NCI-H2029 (cell line): Measurements from ENCODE around the gene RNF175.

Experiments
- DNase-seq: peaks from one replicate; lab custom pipeline; 2025; lab: John Stamatoyannopoulos, UW

RNF175 gene

DNA sequence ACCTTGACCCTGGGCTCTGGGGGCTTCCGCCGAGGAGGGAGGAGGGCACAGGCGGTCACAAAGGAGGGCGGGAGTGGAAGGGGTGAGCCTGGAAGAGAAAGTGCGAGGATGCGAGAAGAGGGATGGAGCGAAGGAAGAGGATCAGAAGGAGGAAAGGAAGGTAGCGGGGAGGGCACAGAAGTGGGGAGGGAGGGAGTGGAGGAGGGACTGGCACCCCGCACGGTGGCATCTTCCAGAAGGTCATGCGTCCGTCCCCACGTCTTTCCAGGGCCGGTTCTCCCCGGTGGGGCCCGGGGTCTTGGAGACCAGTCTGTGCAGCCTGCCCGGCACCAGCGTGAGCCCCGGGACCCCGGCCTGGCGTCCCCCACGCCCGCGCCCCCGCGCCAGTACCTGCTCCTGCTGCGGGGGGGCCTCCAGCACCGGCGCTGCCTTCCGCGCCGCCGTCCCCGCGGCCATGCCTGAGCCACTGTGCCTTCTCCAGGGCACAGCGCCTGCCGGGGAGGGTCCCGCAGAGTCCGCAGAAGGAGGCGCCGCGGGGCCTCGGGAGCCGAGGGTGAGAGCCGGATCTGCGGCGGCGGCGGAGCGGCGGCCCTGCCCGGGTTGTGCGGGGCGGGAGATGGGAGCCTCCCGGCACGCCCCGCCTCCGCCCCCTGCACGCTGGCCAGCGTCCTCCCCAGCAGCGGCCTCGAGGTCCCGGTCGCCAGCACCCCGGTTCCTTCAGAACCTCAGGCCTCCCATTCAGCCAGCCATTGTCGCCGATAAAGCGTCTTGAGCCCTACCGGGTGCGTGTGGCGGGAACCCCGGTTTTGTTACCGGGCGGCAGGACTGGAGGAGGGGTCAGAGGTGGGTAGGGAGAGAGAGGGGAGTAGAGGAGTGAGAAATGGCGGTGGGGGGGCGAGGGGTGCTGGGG is at the start of gene RNF175:
TSS of gene RNF175 (minus strand) at position 618 of the 910 bp plus-strand sequence. CDS start at position 456, 162 bp downstream.
- no peak for DNase-seq

DNA sequence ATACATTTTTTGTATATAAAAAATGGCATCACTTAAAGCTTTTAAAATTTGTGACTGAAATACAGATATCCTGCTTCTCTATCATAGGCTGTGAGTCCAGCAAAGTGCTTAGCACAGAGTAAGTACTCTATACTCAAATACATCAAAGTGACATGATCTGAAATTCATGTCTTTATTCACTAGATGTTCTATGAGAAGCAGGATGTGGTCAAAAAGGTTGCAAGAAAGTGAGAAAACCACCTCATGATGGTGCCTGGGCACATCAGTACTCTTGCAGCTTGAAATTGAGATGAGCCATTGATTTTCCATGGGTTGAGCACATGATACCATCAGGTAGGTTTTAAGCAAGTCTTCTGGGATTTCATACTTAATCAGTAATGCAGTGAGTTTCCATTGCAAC is 49.5 kb upstream of the RNF175 start:
- DNase-seq, result no peak

DNA sequence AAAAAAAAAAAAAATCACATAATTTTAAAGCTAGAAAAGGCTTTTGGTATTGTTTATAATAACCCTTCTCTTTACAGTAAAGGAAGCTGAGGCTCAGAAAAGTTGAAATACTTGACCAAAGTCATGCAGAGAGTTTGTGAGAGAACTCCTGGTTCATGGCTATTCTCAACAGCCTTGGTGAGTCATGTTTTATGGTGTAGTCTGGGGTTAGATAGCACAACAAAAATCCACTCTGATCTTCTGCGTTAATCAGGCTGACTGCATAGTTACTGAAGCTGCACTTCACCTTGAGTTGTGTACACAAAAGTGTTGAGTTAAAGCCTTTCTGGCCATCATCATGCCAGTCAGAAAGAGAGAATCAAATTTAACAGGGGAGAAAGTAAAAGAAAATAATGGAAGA is 48.4 kb upstream of the RNF175 start:
- no peak for DNase-seq

DNA sequence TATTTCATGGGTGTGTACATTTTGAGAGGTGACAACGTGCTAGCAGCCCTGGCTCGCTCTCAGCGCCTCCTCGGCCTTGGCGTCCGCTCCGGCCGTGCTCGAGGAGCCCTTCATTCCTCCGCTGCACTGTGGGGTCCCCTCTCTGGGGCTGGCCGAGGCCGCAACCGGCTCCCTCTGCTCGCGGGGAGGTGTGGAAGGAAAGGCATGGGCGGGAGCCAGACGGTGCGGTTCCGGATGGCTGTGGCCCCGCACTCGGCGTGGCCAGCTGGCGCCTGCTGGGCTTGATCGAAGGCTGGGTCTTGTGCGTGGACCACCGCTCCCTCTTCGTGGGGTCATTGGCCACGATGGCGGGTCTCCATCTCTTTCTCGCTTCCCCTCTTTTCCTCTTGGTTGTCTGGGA is 46.2 kb upstream of the RNF175 start:
- DNase-seq, result no peak

DNA sequence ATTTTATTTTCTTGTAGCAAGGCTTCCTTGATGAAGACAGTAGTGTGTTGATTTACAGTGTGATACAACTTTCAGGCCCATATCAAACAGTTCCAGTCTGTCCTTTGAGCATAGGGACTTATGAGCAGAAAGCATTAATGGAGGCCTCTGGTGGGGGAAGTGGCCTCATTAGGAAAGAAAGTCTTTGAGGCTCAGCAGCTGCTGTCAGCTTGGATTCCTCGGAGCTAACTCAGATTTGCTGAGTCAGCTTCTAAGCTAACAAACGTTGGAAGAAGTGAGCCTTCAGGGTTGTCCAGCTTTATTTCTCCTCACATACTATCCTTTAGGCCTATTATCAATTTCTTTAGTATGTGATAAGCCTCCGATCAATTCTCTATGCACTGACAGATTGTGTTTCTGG is 44.9 kb upstream of the RNF175 start:
- DNase-seq, result no peak

DNA sequence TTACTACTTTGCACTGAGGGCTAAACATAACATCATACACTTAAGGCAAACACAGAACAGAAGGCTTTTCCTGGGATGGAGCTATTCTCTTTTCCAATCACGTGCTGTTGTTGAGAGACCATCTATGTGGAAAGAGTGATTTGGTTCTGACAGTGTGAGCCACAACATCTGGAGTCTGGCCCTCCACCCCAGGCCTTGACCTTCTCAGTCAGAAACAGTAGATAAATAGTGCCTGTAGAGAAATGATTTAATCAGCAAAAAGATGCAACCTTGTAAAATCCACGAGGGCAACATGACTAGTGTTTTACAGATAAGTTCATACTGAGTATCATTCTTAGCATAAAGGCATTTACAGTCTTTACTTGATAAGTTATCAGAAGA is 39.9 kb upstream of the RNF175 start:
- DNase-seq, result no peak

DNA sequence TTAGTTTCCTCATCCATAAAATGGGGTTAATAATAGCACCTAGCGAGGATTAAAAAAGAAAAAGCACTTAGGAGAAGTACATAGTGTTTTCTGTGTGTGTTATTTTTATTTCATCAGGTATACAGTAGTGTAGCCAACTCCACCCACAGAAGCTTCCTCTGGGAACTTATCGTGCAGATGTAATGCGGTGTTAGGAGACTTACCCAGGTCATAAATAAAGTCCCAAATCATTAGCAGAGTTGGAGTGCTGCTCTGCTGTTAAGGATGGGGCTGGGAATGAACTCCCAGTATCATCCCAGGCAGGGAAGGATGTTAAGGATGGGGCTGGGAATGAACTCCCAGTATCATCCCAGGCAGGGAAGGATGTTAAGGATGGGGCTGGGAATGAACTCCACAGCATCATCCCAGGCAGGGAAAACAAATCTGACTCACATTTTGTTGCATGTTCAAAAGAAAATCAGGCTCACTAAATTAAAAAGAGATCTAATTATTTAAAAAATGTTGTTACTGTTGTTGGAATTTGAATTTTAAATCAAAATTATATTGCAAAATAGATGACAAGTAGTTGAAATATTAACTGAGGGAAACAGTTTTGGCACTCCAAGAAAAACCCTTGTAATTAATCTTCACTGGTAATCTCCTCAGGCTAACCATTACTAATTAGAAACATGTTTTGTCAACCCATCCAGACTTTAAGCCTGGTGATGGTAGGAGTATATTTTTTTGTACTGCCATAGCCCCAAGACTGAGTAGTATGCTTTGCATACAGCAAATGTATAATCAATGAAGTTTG is 39.3 kb upstream of the RNF175 start:
- no peak for DNase-seq

DNA sequence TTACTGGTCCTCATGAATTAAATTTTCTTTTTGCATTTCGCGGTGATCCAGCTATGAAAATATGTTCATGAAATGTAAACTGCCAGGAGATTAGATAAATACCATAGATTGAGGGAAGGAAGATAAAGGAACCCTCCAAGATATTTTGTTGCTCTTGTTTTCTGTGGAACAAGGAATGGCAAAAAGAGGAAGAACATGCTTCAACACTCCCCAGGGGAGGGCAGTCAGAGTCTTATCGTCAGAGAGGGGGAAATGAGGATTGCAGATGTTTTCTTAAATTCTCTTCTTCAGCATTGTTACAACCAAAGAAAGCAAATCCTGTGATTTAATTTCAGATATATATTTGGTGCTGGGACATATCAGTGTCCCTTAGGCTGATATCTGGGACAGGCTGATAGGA is 38.6 kb upstream of the RNF175 start:
- DNase-seq, result no peak

DNA sequence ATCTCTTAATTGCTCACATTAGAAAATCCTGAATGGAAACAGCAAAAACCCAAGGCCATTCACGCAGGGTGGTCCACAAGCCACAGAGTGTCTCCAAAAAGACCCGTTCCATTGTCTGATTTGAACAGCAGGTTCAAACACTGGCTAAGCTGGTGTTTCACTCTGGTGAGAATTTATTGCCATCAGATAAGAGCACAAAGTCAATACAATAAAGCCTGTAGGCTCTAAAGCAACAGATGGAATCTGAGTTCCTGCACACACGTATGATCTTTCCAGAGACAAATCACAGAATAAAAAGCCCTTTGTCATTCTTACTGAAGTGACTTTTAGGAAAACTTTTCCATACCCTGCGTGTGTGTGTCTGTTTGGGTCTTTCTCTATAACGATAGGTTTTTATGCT is 34.2 kb upstream of the RNF175 start:
- DNase-seq, result no peak

DNA sequence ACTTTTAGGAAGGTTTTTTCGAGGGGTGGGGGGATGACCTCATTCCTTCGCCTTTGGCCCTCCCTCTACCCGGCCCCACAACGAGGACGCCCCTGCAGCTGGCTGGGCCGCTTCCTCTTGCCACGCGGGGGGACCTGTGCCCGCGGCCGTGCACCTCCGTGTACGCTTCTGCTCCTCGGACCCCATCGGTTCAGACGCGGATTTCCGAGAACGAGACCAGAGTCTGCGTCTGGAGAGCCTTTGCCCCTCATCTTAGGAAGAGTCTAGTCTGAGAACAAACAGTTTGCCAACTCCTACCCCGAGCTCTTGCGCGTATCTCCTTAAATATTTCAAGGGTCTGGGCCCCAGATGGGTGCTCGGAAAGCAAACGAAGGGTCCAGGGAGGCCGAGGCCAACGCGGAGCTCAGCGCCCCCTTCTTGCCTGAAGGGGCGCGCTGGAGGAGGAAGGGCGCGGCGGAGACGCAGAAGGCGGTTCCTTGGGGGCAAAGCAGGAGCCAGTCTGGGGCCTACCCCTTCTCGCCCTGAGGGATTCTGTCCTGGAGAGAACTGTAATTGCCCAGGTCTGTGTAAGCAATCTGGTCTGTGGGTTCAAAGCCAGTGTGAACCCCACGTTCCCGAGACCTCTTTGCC is 32.9 kb upstream of the RNF175 start:
- DNase-seq, result no peak

DNA sequence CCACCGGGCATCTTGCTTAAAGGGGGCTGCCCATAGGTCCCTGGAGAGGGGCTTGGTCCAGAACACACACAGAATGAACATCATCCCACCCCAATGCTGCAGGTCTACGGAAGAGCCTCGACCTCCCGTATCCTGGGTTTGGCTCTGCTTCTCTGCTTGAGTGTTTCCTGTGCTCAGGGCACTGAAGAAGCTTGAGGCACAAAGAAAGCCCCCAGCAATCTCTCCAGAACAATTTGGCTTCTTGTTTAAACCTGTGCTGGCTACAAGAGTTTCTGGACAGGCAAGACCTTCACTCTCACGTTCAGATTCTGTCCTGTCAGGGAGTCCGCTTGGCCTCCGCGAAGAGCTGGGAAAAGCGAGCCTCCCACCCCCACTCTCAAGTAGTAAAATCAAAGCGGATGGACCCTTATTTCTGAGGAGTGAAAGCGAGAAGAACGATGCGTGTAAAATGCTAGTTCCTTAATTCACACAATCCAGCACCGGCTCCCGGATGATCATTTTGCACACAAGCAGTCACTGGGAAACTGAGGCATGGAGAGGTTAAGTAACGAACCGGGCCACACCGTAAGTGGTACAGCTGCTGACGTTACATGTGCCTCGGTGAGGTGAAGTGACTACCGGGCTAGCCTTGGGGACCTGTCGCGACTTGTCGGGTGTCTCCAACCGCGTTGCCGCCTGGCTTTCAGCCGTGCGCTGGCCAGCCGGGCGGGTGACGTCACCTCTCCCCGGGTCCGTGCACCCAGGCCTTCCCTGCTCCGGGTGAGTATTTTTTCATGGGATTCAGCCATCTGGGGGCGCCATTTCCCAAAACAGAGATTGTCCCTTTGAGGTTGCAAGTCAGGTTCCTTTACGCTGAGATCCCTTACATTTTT is 32.2 kb upstream of the RNF175 start:
- no peak for DNase-seq

DNA sequence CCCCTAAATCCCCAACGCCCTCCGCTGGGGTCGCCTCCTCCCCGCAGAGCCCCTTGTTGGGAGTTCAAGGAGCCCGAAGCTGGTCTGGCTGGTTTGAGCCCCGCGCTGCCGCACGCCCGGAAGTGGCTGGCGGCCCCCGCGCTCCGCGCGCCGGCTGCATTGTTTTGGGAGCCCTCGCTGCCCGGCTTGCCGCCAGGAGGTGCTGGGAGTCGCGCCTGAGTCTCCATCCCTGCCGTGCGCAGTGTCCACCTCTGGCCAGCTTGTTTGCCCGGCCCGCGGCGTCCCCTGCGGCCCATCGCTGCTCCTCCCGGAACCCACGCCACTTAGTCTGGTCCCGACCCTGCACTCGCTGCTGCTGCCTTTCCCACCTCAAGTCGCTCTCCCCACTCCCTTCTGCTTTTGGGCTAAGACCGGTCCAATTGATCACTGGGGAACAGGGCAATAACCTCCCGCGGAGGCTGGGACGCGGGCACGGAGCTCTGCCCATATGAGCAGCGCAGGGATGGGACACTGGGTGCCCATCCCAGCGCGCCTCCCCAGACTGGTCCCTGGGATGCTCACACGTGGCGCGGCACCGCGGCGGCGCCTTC is 31.2 kb upstream of the RNF175 start:
- DNase-seq, result no peak

DNA sequence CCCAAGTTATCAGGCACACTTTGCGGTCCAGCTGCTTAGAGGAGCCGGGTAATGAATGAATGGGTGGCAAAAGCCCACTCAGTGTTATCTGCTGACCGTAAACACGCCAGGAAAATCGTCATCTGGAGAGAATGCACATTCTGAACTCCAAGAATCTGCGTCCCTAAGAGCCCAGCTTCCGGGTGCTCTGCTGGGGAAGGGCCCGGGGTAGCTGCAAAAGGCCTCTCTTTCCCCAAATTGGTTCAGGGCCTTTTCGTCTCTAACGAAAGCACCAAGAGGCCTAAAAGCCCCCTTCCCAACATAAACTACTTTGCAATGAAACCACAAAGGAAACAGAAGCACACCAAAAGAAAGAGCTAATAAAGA is 30.7 kb upstream of the RNF175 start:
- no peak for DNase-seq

DNA sequence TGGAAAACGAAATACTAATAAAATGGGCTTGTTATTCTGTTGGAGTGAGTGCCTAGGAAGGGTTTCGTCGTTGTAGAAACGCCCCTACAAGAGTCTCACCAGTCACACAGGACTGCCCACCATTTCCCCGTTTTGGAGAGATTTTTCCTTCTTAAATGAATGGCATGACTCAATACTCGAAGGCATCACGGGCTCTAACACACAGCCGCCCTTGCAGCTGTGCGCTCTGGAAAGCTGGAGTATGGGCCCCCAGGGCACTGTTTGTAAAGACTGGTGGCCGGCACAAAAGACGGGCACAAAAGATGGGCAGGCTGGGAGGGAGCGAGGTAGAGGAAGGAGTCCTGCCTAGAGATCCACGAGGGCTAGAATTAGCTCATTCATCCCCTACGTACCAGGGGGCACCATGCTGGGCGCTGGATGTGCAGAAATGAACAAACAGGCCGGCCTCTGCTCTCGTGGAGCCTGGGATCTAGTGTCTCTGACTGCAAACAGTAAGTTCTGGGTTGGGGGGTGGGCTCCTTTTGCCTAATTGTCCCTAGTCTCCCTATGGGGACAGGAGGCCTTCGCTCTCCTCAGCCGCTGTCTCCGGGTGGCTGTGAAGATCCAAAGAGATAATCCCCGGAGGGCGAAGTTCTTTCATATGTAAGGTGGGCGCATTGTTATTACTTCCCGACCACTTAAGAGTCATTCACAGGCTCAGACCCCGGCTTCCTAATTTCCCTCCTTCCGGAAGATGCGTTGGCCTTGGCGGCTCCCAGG is 30.1 kb upstream of the RNF175 start:
- no peak for DNase-seq

DNA sequence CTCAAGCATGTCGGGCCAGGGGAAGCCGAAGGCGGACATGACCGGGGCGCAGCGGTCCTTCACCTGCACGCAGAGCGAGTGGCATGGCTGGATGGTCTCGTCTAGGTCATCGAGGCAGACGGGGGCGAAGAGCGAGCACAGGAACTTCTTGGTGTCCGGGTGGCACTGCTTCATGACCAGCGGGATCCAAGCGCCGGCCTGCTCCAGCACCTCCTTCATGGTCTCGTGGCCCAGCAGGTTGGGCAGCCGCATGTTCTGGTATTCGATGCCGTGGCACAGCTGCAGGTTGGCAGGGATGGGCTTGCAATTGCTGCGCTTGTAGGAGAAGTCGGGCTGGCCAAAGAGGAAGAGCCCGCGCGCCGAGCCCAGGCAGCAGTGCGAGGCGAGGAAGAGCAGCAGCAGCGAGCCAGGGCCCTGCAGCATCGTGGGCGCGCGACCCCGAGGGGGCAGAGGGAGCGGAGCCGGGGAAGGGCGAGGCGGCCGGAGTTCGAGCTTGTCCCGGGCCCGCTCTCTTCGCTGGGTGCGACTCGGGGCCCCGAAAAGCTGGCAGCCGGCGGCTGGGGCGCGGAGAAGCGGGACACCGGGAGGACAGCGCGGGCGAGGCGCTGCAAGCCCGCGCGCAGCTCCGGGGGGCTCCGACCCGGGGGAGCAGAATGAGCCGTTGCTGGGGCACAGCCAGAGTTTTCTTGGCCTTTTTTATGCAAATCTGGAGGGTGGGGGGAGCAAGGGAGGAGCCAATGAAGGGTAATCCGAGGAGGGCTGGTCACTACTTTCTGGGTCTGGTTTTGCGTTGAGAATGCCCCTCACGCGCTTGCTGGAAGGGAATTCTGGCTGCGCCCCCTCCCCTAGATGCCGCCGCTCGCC is 28.8 kb upstream of the RNF175 start, which contains the start of gene SFRP2:
TSS of gene SFRP2 (minus strand) at position 671 of the 864 bp plus-strand sequence. CDS start at position 423, 248 bp downstream.
- DNase-seq, result no peak

DNA sequence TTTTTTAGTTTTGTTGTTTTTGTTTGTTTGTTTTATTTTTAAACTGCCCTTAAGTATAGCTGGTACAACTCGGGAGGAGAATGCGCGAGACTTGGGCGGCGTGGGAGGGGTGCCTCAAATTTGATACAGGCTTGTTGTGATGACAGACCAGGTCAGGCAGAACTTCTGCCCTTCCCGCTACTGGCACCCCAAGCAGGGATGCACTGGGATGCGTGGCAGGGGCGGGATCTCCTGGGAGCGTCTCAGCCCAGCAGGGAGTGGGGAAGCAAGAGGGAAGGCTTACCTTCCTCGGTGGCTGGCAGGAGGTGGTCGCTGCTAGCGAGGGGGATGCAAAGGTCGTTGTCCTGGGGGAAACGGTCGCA is 28.2 kb upstream of the RNF175 start:
- DNase-seq, result no peak

DNA sequence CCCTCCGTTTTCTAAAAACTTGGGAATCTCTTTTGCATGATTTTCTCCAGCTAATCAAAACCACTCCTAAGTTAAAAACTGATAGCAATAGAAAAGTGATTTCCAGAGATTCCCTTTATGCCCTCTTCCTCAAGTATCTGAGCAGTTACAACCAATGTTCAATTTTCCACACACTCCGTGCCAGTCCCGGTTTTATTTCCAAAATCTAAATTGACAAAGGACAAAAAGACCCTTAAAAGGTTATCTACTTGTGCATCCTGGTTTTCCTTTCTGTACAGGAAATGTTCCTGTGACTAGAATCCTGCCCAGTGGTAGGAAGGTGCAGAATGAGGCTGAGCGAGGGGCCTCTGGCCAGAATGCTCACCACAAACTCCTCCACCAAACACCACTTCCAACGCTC is 27.8 kb upstream of the RNF175 start:
- DNase-seq, result no peak

DNA sequence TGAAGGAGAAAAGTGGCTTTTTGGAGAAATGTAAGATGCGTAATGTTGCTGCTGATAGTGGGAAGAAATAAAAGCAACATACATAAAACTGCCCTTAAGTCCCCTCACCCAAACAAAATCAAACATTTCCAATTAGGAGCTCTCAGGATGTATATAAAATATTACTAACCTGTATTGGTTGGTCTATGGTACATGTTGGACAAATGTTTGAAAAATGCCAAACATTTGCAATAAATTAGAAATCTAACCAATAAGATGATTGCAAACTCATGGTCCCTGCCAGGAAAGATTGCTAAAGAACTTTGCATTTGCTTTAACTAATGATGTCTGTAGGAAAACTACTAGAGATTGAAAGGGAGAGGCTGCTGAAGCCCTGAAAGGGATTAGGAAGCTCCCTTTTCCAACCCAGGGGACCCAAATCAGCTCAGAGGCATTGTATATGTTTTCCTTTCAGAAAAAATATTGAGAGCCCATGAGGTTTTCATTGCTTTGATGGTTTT is 27.3 kb upstream of the RNF175 start:
- DNase-seq, result no peak

DNA sequence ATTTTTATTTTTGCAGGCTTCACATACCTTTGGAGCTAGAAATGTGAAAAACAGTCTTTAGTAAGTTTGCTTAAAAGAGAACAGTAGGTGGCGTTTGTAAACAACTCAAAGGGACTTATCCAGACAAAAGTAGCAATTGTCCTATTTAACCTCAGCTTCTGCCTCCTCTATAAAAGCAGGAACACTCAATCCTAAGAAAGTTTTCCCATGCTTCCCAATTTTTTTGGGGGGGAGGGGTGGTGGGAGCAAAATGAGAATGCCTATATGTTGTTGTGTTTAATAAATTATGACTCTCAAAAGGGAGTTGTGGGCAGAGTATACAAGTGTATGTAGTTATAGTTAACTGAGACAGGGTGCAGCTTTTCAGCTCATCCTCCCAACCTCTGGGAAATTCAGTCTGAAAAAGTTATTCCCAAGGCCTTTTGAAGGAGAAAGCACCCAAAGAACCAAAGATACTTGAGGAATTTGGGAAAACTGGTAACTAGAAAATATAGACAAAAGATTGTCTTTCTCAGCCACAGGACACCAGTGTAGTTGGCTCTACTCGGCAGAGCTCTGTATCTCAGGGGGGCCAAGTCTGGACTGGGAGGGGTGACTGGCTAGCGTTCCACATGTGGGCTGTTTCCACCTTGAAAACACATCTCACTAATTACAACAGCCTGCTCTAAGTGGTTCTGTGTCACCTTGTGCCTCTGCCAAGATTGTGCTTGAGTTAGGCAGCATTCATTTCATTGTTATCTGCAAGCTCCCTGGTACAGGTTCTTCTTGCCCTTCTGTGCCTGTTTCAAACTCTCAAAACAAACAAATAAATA is 26.3 kb upstream of the RNF175 start:
- DNase-seq, result no peak
